HK-2 (cell line): Measurements from ENCODE around the gene GNG2.

Source experiments
- DNase-seq: peaks from one replicate; pipeline ENCODE4 v3.0.0-alpha.2; 2018; ENCODE audit not compliant: unreplicated experiment

GNG2 gene

DNA sequence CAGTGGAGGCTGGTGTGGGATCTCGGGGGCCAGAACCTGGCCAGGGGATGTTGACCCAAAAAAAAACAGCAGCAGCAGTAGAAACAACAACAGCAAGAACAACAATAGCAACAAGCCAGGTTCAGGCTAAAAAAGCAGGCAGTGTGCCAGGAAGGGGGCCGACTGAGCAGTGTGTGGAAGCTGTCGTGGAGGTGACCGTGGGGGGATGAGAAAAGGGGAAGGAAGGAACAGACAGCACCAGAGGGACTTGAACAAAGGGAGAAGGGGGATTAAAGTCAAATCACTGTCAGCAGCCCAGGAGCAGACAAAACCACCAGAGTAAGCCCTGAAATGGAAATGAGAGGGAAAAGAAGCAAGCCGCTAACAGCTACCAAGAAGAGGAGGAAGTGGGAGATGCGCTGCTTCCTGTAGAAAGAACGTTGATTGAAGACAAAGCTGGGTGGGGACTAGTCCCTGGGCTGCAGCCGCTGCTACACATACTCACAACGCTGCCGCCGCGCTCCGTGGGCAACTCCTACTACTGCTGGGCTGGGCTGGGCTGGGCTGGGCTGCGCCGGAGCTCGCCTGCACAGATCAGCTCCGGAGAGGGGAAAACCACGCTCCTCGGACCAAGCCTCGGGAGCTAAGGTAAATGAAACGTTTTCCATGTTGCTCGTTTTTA, at the start of gene GNG2:
Gene GNG2, plus strand, starts transcription at position 449 of the 661 bp plus-strand sequence. CDS start 90,067 bp downstream, outside the sequence.
- DNase-seq = peak; percentile 57

DNA sequence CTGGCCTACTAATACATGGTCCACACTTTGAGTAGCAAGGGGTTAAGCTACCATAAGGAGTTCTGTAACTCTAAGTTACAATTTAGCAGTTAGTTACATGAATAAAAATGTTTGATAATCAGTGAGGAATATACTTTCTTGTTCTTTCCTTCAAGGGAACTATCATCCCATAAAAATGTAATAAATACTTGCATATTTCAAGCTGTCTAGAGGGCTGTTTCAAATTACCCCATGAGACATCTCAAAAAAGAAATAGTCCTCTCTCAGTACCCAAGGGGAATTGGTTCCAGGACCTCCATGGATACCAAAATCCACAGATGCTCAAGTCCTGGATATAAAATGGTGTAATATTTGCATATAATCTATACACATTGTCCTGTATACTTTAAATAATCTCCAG, 48.7 kb upstream of the GNG2 start:
- DNase-seq = no peak

DNA sequence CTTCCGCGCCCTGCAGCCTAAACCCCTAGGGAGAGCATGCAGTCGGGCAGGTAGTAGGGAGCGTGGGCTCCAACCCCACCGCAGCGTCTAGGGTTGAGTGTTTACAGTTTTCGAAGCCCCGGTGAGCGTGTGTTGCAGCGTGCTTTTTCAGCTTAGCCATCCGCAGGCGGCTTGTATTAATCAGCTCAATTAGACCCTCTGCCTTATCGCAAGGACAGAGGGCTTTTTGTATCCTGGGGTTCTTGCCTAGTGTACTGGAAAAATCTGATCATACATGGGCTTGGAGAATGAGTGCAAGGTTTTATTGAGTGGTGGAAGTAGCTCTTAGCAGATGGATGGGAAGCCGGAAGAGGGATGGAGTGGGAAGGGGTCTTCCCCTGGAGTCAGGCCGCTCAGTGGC, 44.4 kb upstream of the GNG2 start:
- DNase-seq = no peak

- DNase-seq = no peak
These were observed 43.1 kb upstream of the GNG2 start for GRCh38 chr14:51817326-51817725.

GRCh38 chr14:51818748-51819380, 41.5 kb upstream of the GNG2 start:
- DNase-seq = no peak

GRCh38 chr14:51821822-51822221, 38.6 kb upstream of the GNG2 start:
- DNase-seq = no peak

GRCh38 chr14:51822499-51822898, 37.9 kb upstream of the GNG2 start:
- no peak for DNase-seq

- no peak for DNase-seq
These were observed 36.7 kb upstream of the GNG2 start for GRCh38 chr14:51823706-51824105.

- no peak for DNase-seq
These were observed 36.2 kb upstream of the GNG2 start for GRCh38 chr14:51824191-51824590.

DNA sequence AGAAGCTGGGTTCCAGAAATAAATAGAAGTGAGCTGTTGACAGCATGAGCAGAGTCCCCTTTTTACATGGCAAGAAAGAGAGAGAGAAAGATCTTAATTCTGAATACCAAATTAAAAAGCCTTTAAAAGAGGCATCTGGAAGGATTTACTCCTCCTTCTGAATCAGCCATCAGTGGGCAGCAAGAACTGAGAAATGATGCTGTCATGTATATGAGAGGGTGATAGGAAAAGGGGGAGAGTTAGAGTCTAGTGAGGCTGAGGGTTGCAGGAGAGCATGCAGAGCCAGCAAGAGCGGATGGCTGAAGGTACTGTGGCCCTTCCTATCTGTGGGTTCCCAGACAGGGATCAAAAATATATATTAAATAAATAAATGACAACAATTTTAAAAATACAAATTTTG, 34.5 kb upstream of the GNG2 start:
- DNase-seq = no peak

GRCh38 chr14:51828017-51828797, 32.2 kb upstream of the GNG2 start:
- peak; percentile 74 for DNase-seq

GRCh38 chr14:51834240-51834639, 26.2 kb upstream of the GNG2 start:
- no peak for DNase-seq

DNA sequence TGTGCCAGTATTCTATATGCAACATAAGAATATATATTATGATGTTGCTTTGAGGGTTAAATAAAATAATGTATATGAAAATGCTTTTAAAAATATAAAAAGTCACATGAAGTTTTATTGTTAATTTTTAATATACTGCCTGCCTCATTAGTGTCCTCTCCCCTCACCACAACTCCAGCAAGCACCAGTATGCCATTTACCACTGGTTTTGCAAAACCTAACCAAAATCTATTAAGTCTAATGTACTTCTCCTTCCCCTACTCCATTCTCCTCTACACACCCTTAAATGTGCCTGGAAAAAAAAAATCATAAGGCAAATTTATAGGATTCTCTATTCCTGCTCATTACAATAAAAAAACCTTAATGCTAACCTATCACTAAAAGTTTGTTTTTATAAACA, 24.0 kb upstream of the GNG2 start:
- DNase-seq = no peak

GRCh38 chr14:51844081-51844881, 16.1 kb upstream of the GNG2 start:
- no peak for DNase-seq

GRCh38 chr14:51845811-51846210, 14.6 kb upstream of the GNG2 start:
- no peak for DNase-seq

DNA sequence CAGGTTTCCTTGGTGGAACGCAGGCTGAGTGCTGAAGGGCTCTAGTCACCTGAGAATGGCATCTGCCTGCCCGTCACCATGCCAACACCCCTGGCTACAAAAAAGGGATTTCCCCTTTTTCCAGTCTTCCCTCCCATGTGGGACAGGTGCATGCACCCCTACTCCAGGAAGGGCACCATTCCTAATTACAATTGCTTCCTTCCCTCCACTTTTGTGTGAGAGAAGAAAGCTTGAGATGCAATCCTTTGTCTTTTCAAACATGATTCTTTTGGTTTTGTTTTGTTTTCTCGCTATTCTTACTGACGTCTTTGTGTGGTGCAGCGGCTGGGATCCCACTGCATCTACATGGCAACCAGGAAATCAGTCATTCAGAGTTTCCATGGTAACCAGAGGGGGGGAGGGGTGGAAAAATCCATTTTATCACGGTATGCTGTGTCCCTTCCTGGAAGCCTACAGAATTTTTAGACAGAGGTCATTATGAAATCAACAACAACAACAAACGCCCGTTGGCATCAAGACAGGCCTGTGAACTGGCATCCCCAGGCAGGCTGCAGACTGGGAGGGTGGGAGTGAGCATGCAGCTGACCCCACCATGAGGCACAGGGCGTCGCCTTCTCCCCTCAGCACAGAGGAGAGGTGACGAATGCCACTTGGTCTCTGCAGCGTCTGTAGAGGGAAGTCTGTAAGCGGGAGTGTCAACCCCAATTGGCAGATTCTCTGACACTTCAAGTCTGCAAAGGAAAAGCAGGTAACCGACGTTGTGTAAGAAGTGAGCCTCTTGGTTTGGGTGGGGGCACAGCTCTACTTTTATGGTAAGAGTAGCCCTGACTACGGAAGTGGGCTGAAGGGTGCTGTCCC, 13.6 kb upstream of the GNG2 start:
- no peak for DNase-seq

DNA sequence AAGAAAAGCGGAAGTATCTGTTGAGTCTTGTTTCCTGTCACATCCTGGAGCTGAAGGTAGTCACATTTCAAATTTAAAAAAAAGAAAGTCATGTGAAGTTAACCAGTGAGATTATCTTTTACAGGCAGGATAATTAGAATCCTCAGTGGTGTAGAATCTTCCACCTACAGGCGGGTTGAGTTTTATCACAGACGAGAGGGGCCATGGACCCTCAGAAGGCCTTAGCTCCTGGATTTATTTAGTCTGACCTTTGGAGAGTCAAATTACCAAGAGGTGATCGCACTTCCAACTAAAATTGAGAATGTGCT, 13.0 kb upstream of the GNG2 start:
- DNase-seq = no peak

DNA sequence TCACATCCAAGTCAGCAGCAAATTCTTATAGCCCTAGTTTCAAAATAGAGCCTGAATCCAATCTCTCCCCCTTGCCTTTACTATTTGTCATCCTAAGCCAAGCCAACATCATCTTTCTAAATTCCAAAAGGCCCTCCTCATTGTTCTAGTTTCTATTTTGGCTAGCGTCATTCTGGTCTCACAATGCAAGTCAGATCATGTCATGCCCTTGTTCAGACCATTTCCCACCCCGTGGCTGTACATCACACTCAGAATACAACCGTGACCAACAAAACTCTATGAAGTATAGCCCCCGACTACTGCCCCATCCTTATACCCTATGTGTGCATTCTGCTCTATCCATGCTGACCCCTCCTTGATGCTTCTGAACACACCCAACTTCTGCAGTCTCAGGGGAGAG, 12.3 kb upstream of the GNG2 start:
- no peak for DNase-seq

GRCh38 chr14:51849097-51849496, 11.3 kb upstream of the GNG2 start:
- DNase-seq = no peak

- DNase-seq = no peak
These were observed 9.8 kb upstream of the GNG2 start for GRCh38 chr14:51850651-51851050.

DNA sequence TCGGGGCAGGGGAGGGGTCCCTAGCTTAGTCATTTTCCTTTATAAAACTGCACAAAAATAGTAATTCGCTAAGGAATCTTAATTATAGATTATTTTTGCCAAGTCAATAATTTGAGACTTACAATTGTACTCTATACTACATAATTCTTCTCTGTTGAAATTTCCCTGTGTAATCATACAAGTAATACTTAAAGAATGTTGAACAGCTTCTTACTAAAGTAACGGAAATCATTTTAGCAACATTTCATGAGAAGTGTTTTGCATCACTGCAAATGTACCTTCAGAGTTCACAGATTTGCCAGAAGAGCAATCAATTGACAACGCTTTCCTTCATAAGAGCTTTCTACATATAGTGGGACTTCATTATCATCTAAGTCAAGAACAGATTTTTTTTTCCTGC, 7.9 kb upstream of the GNG2 start:
- no peak for DNase-seq
